OCI-LY7 (cell line): ENCODE measurements around the gene FBXO33. TPM values are rescaled to one million over a fixed set of nuclear protein-coding genes. Genes with fewer than 3 reads are reported as not detected.
"Not testable (repeated sequence)": the region's sequence is repeated elsewhere in the genome, so short reads cannot be mapped to it uniquely, and the experiment has no call there.

Experiments
- BruUV-seq: library from RNA; stranded (reverse); fragments of 400-500 nt; replicated peaks from 2 replicates; lab custom pipeline; 2021; lab: Mats Ljungman, UMichigan
- CTCF ChIA-PET: fragments of 300-600 bp; sonication (Branson Sonifier 250); formaldehyde crosslinking; loops from one replicate; lab custom pipeline; 2022; ENCODE audit warnings: antibody characterized with exemption; ENCODE audit not compliant: unreplicated experiment; lab: Charles Lee
- POLR2A ChIA-PET: fragments of 300-600 bp; sonication (Branson Sonifier 250); formaldehyde crosslinking; loops from one replicate; lab custom pipeline; 2022; ENCODE audit warnings: antibody characterized with exemption; lab: Charles Lee
- DNase-seq: peaks from one replicate; pipeline ENCODE4 v3.0.0-alpha.2; 2015; ENCODE audit warnings: low spot score
- H2AFZ ChIP-seq: fragments of 200-600 bp; sonication (generic), shearing (Covaris generic); 2 replicates; pipeline ENCODE4 v1.6.1; 2014; ENCODE audit warnings: mild to moderate bottlenecking, antibody characterized with exemption, low read length, moderate library complexity
- H3K27ac ChIP-seq: fragments of 200-600 bp; sonication (generic); 2 replicates; pipeline ENCODE4 v1.5.1; 2014; ENCODE audit warnings: mixed run types, low read depth, mild to moderate bottlenecking, moderate library complexity, low read length, inconsistent platforms; ENCODE audit not compliant: poor library complexity, severe bottlenecking
- H3K36me3 ChIP-seq: fragments of 200-600 bp; sonication (generic); 2 replicates; pipeline ENCODE4 v1.6.1; 2014; ENCODE audit warnings: mild to moderate bottlenecking, antibody characterized with exemption, low read length, moderate library complexity, mixed read lengths; ENCODE audit not compliant: insufficient read depth
- H3K4me1 ChIP-seq: fragments of 200-600 bp; sonication (generic); 2 replicates; pipeline ENCODE4 v1.5.1; 2014; ENCODE audit warnings: mild to moderate bottlenecking, low read length; ENCODE audit not compliant: insufficient read depth, poor library complexity, severe bottlenecking
- H3K4me2 ChIP-seq: fragments of 200-600 bp; sonication (generic); 2 replicates; pipeline ENCODE4 v1.6.1; 2014; ENCODE audit warnings: mild to moderate bottlenecking, low read length
- H3K4me3 ChIP-seq: fragments of 200-600 bp; sonication (generic); 2 replicates; pipeline ENCODE4 v1.5.1; 2014; ENCODE audit warnings: mild to moderate bottlenecking, low read depth, low read length; ENCODE audit not compliant: poor library complexity, severe bottlenecking
- H3K79me2 ChIP-seq: fragments of 200-600 bp; sonication (generic); 2 replicates; pipeline ENCODE4 v1.6.1; 2016; ENCODE audit warnings: low read depth, mild to moderate bottlenecking, low read length, moderate library complexity, mixed read lengths; ENCODE audit not compliant: insufficient read depth
- H3K9me2 ChIP-seq: fragments of 200-600 bp; sonication (generic); 2 replicates; pipeline ENCODE4 v1.6.1; 2016; ENCODE audit warnings: mild to moderate bottlenecking, low read length, mixed read lengths; ENCODE audit not compliant: insufficient read depth
- H3K9me3 ChIP-seq: fragments of 200-600 bp; sonication (generic); 2 replicates; pipeline ENCODE4 v1.6.1; 2014; ENCODE audit warnings: mild to moderate bottlenecking, mixed run types, low read length, mixed read lengths
- H4K20me1 ChIP-seq: fragments of 200-600 bp; sonication (generic); 2 replicates; pipeline ENCODE4 v1.6.1; 2014; ENCODE audit warnings: mild to moderate bottlenecking, antibody characterized with exemption, low read length, moderate library complexity, mixed read lengths; ENCODE audit not compliant: insufficient read depth
- CTCF ChIP-seq: fragments of 200-600 bp; sonication (generic); conservative IDR thresholded peaks from 2 replicates; pipeline ENCODE4 v1.5.1; 2014; ENCODE audit warnings: mild to moderate bottlenecking, antibody characterized with exemption, low read length, moderate library complexity, mixed read lengths
- EZH2phosphoT487 ChIP-seq: fragments of 200-600 bp; sonication (generic); IDR thresholded peaks from 2 replicates; pipeline ENCODE4 v1.6.1; 2018; ENCODE audit warnings: low read depth, borderline replicate concordance, mild to moderate bottlenecking, mixed run types, antibody characterized with exemption, low read length, moderate library complexity, mixed read lengths
- intact Hi-C: fragments of 100-400 bp; cut with micrococcal nuclease; formaldehyde crosslinking; loops from one replicate; pipeline ENCODE4 v1.10.0; 2022; ENCODE audit not compliant: unreplicated experiment
- total RNA-seq, 2 experiments: library from RNA; depleted of rRNA in 1 of 2; stranded (reverse); fragments of >200 nt in 1 of 2; shearing (Covaris generic) in 1 of 2; gene quantifications; 2 replicates each; pipeline ENCODE4 v1.2.3, GENCODE V29; 2014 to 2022

Gene FBXO33
- total RNA-seq, 2 experiments from 2014 or later: 14.2 to 16.6 TPM

GRCh38 chr14:39364509-39364908, 67.7 kb downstream of the FBXO33 start:
- H3K9me2 ChIP-seq: no peaks in the 10 kb centered on the region
- H3K79me2 ChIP-seq: no peaks in the 10 kb centered on the region
- no peak overlapping the region for H2AFZ ChIP-seq
- DNase-seq: no peak
- H3K4me2 ChIP-seq: no peak overlapping the region
- no peak overlapping the region for H3K27ac ChIP-seq
- peaks cover 9% of the 10 kb centered on the region for H3K36me3 ChIP-seq
- TF ChIP-seq EZH2phosphoT487: no peak
- POLR2A ChIA-PET: interaction anchor here (0.8 kb wide), 1 partner anchor 16 kb away, joined by 3 read pairs; no protein-coding TSS in a partner anchor
- BruUV-seq: no TSS peak
- intact Hi-C loops: no loop called here
- CTCF ChIA-PET: no interaction called here
- H4K20me1 ChIP-seq: no peaks in the 10 kb centered on the region
- peaks cover 14% of the 10 kb centered on the region; the same call in 1 of the 2 replicates for H3K9me3 ChIP-seq
- H3K4me3 ChIP-seq: no peak overlapping the region
- H3K4me1 ChIP-seq: no peaks in the 10 kb centered on the region

- intact Hi-C loops, CTCF ChIA-PET, H3K79me2 ChIP-seq, H3K27ac ChIP-seq, BruUV-seq, DNase-seq, H3K4me1 ChIP-seq, H3K9me2 ChIP-seq, H4K20me1 ChIP-seq, H3K4me3 ChIP-seq, H2AFZ ChIP-seq, H3K36me3 ChIP-seq, H3K4me2 ChIP-seq: not testable (repeated sequence)
- POLR2A ChIA-PET: interaction anchor here (0.6 kb wide), 1 partner anchor 19 kb away, joined by 3 read pairs; no protein-coding TSS in a partner anchor
- H3K9me3 ChIP-seq: peaks cover 14% of the 10 kb centered on the region; the same call in 1 of the 2 replicates
These were observed 70.7 kb downstream of the FBXO33 start for GRCh38 chr14:39361556-39361955.

GRCh38 chr14:39360316-39360715, 71.9 kb downstream of the FBXO33 start:
- Histone ChIP-seq H3K9me2 (no peaks in the 10 kb centered on the region), H2AFZ (no peak overlapping the region), H3K27ac (no peak overlapping the region), H3K4me2 (no peak overlapping the region), H3K4me3 (no peak overlapping the region), H4K20me1 (no peaks in the 10 kb centered on the region), H3K36me3 (peaks cover 9% of the 10 kb centered on the region), H3K9me3 (peaks cover 14% of the 10 kb centered on the region; the same call in 1 of the 2 replicates), H3K4me1 (no peaks in the 10 kb centered on the region), H3K79me2 (no peaks in the 10 kb centered on the region)
- BruUV-seq: no TSS peak
- no peak for TF ChIP-seq CTCF
- no peak for TF ChIP-seq EZH2phosphoT487
- DNase-seq: no peak
- ChIA-PET CTCF (no interaction called here), POLR2A (interaction anchor here (0.6 kb wide), 1 partner anchor 8 kb away, joined by 5 read pairs; no protein-coding TSS in a partner anchor)
- intact Hi-C loops: no loop called here

GRCh38 chr14:39359069-39359468, 73.2 kb downstream of the FBXO33 start:
- intact Hi-C loops, H3K4me2 ChIP-seq, H3K36me3 ChIP-seq, POLR2A ChIA-PET, H3K27ac ChIP-seq, H2AFZ ChIP-seq, H3K9me2 ChIP-seq, H3K79me2 ChIP-seq, DNase-seq, H3K9me3 ChIP-seq, CTCF ChIA-PET, H3K4me1 ChIP-seq, BruUV-seq, H3K4me3 ChIP-seq, H4K20me1 ChIP-seq: not testable (repeated sequence)
